ENCODE data around the gene SVIL.
"Not testable (repeated sequence)": the region's sequence is repeated elsewhere in the genome, so short reads cannot be mapped to it uniquely, and the experiment has no call there.

The SVIL gene

GRCh38 chr10:29613791-29614190 is 21.0 kb downstream of the SVIL start:
- no peak for TF ChIP-seq CTCF (conservative IDR thresholded peaks at IDR 0.05)
- H3K27ac ChIP-seq, result no peak overlapping the region

GRCh38 chr10:29613196-29613595 is 21.6 kb downstream of the SVIL start:
- no peak overlapping the region for H3K27ac ChIP-seq
- TF ChIP-seq CTCF (conservative IDR thresholded peaks at IDR 0.05), result no peak

GRCh38 chr10:29612657-29613056 is 22.1 kb downstream of the SVIL start:
- TF ChIP-seq CTCF (conservative IDR thresholded peaks at IDR 0.05), result no peak
- H3K27ac ChIP-seq, result no peak overlapping the region

- no peak overlapping the region for H3K27ac ChIP-seq
- no peak for TF ChIP-seq CTCF (conservative IDR thresholded peaks at IDR 0.05)
Measured at GRCh38 chr10:29611781-29612381, 22.9 kb downstream of the SVIL start.

GRCh38 chr10:29610876-29611647 is 23.7 kb downstream of the SVIL start:
- no peak for TF ChIP-seq CTCF (conservative IDR thresholded peaks at IDR 0.05)
- H3K27ac ChIP-seq, result no peak overlapping the region

- not testable (repeated sequence) for H3K27ac ChIP-seq
Measured at GRCh38 chr10:29610331-29610730, 24.4 kb downstream of the SVIL start.

GRCh38 chr10:29609696-29610095 is 25.1 kb downstream of the SVIL start:
- TF ChIP-seq CTCF (conservative IDR thresholded peaks at IDR 0.05), result no peak
- no peak overlapping the region for H3K27ac ChIP-seq
